HepG2 (cell line): ENCODE results near the gene AZU1. TPM values are rescaled to one million over a fixed set of nuclear protein-coding genes. Genes with fewer than 3 reads are reported as not detected.

ENCODE experiments used
- AGO1 ChIP-seq: fragments of 200-400 bp; formaldehyde crosslinking; IDR thresholded peaks from 2 replicates; pipeline ENCODE4 v1.6.1; 2017; ENCODE audit warnings: mild to moderate bottlenecking, low read depth, low read length, moderate library complexity; ENCODE audit not compliant: poor library complexity, severe bottlenecking
- ARID3A ChIP-seq: IDR thresholded peaks from 2 replicates; pipeline ENCODE4 v1.6.1; 2012; ENCODE audit warnings: low read depth, low read length, improper control_type of control experiment
- ARID5B ChIP-seq: IDR thresholded peaks from 2 replicates; pipeline ENCODE4 v1.4.0; 2020; ENCODE audit warnings: mild to moderate bottlenecking, missing genetic modification reagents
- CBX1 ChIP-seq: IDR thresholded peaks from one replicate; pipeline ENCODE4 v1.6.1; 2016; ENCODE audit warnings: antibody characterized with exemption, low read depth
- ELF1 ChIP-seq: sonication (generic); formaldehyde crosslinking; IDR thresholded peaks from 2 replicates; pipeline ENCODE4 v1.4.0; 2020; ENCODE audit warnings: missing genetic modification reagents
- ETS1 ChIP-seq: sonication (generic); formaldehyde crosslinking; IDR thresholded peaks from 2 replicates; pipeline ENCODE4 v1.4.0; 2020; ENCODE audit warnings: missing genetic modification reagents
- IKZF5 ChIP-seq: IDR thresholded peaks from 2 replicates; pipeline ENCODE4 v1.6.1; 2018; ENCODE audit warnings: missing genetic modification reagents, mild to moderate bottlenecking, missing compliant biosample characterization
- JUND ChIP-seq: sonication (generic); formaldehyde crosslinking; IDR thresholded peaks from 2 replicates; pipeline ENCODE4 v1.8.0; 2022; ENCODE audit warnings: mild to moderate bottlenecking, missing genetic modification reagents
- MAFF ChIP-seq: IDR thresholded peaks from 2 replicates; pipeline ENCODE4 v1.6.1; 2011; ENCODE audit warnings: low read depth, low read length, improper control_type of control experiment
- MTERF4 ChIP-seq: sonication (generic); formaldehyde crosslinking; IDR thresholded peaks from 2 replicates; pipeline ENCODE4 v1.8.0; 2023; ENCODE audit warnings: mild to moderate bottlenecking, missing genetic modification reagents
- NAIF1 ChIP-seq: sonication (generic); formaldehyde crosslinking; IDR thresholded peaks from 2 replicates; pipeline ENCODE4 v1.5.0; 2020; ENCODE audit warnings: mild to moderate bottlenecking, missing genetic modification reagents, borderline replicate concordance
- NFIC ChIP-seq: IDR thresholded peaks from 2 replicates; pipeline ENCODE4 v1.6.1; 2012; ENCODE audit warnings: mild to moderate bottlenecking, low read length, inconsistent platforms
- TRIM24 ChIP-seq: sonication (generic); formaldehyde crosslinking; IDR thresholded peaks from 2 replicates; pipeline ENCODE4 v1.8.0; 2022; ENCODE audit warnings: mild to moderate bottlenecking, missing genetic modification reagents
- ZBED4 ChIP-seq: sonication (generic); formaldehyde crosslinking; IDR thresholded peaks from 2 replicates; pipeline ENCODE4 v1.4.0; 2020; ENCODE audit warnings: missing genetic modification reagents, borderline replicate concordance
- ZNF205 ChIP-seq: IDR thresholded peaks from 2 replicates; pipeline ENCODE4 v1.6.1; 2018; ENCODE audit warnings: missing biosample characterization, missing genetic modification reagents
- polyA plus RNA-seq, 8 experiments: library from polyadenylated mRNA; depleted of rRNA in 3 of 8; stranded (reverse) in 7 of 8; unstranded in 1 of 8; fragments of >200 nt; fragmentation: Illumina TruSeq in 4 of 8; extraction: Trizol in 4 of 8; gene quantifications; 2 replicates each; pipeline versions ENCODE4 v1.2.1 to v1.2.3, GENCODE V29; 2011 to 2016; ENCODE audit warnings: low read depth in 4 of 8, missing spikeins in 1 of 8, mixed read lengths in 1 of 8; ENCODE audit not compliant: insufficient read depth in 1 of 8
- total RNA-seq, 5 experiments: library from RNA; depleted of rRNA; stranded (reverse); fragments of >200 nt; fragmentation: Illumina TruSeq; extraction: Trizol; gene quantifications; 2 replicates each; pipeline ENCODE4 v1.2.3, GENCODE V29; 2016; ENCODE audit warnings: low read depth in 1 of 5

Gene AZU1
- total and polyA plus RNA-seq, 2 of the 13 experiments (the other 11 are each of a cell fraction or from before 2014, with no cell fraction given), result not detected

GRCh38 chr19:796692-797527 is 30.7 kb upstream of the AZU1 start, which contains the start of gene PTBP1 (continued):
- TF ChIP-seq ARID5B (CRISPR knock-in tag), result peak; percentile 34; the same call in 1 of the 2 replicates
- no peak for TF ChIP-seq JUND
- peak; percentile 91 for TF ChIP-seq ELF1
- peak; percentile 87 for TF ChIP-seq IKZF5 (CRISPR knock-in tag)
- peak; percentile 50; the same call in 1 of the 2 replicates for TF ChIP-seq ZBED4
- 0 out of 2 replicates have a peak, but pooled peaks have one; percentile 12 for TF ChIP-seq ARID3A
- TF ChIP-seq MAFF, result no peak
- TF ChIP-seq CBX1, result no peak
- 0 out of 2 replicates have a peak, but pooled peaks have one; percentile 40 for TF ChIP-seq NAIF1
- TF ChIP-seq ETS1 (CRISPR knock-in tag), result no peak
- TF ChIP-seq TRIM24 (CRISPR knock-in tag), result no peak
- TF ChIP-seq MTERF4 (CRISPR knock-in tag), result no peak
- peak; percentile 99 for TF ChIP-seq ZNF205 (CRISPR knock-in tag)
- peak; percentile 56 for TF ChIP-seq AGO1
- no peak for TF ChIP-seq NFIC
